ENCODE measurements around the gene SCAMP1.
"Not testable (repeated sequence)": the region's sequence is repeated elsewhere in the genome, so short reads cannot be mapped to it uniquely, and the experiment has no call there.

SCAMP1 gene

GRCh38 chr5:78360674-78360923, 182 bp downstream of the SCAMP1 start:
- in situ Hi-C loops (cut with MboI; ENCODE audit: low pct_unique_long_range_greater_than_20kb, low sequenced_read_pairs) = no loop called here
- no peak for DNase-seq

GRCh38 chr5:78360924-78361630, 660 bp downstream of the SCAMP1 start:
- in situ Hi-C loops (cut with MboI; ENCODE audit: low pct_unique_long_range_greater_than_20kb, low sequenced_read_pairs) = no loop called here
- peak; percentile 75 for DNase-seq

- in situ Hi-C loops (cut with MboI; ENCODE audit: low pct_unique_long_range_greater_than_20kb, low sequenced_read_pairs) = no loop called here
- DNase-seq = peak; percentile 81
Measured at GRCh38 chr5:78361631-78361993, 1.2 kb downstream of the SCAMP1 start.

GRCh38 chr5:78362220-78362619, 1.8 kb downstream of the SCAMP1 start:
- in situ Hi-C loops (cut with MboI; ENCODE audit: low pct_unique_long_range_greater_than_20kb, low sequenced_read_pairs) = no loop called here

GRCh38 chr5:78364005-78364404, 3.6 kb downstream of the SCAMP1 start:
- no peak for DNase-seq
- in situ Hi-C loops (cut with MboI; ENCODE audit: low pct_unique_long_range_greater_than_20kb, low sequenced_read_pairs) = no loop called here

More at GRCh38 chr5:78362220-78362619, 1.8 kb downstream of the SCAMP1 start:
- DNase-seq = no peak

- DNase-seq = no peak
- in situ Hi-C loops (cut with MboI; ENCODE audit: low pct_unique_long_range_greater_than_20kb, low sequenced_read_pairs) = no loop called here
Measured at GRCh38 chr5:78367318-78367991, 7.0 kb downstream of the SCAMP1 start.

GRCh38 chr5:78369680-78370079, 9.3 kb downstream of the SCAMP1 start:
- DNase-seq = no peak
- in situ Hi-C loops (cut with MboI; ENCODE audit: low pct_unique_long_range_greater_than_20kb, low sequenced_read_pairs) = no loop called here

- DNase-seq = no peak
- in situ Hi-C loops (cut with MboI; ENCODE audit: low pct_unique_long_range_greater_than_20kb, low sequenced_read_pairs) = no loop called here
Measured at GRCh38 chr5:78373231-78373630, 12.8 kb downstream of the SCAMP1 start.

GRCh38 chr5:78376315-78376714, 15.9 kb downstream of the SCAMP1 start:
- in situ Hi-C loops (cut with MboI; ENCODE audit: low pct_unique_long_range_greater_than_20kb, low sequenced_read_pairs) = no loop called here
- DNase-seq = no peak

- in situ Hi-C loops (cut with MboI; ENCODE audit: low pct_unique_long_range_greater_than_20kb, low sequenced_read_pairs) = no loop called here
- no peak for DNase-seq
Measured at GRCh38 chr5:78377056-78377717, 16.8 kb downstream of the SCAMP1 start.

- in situ Hi-C loops (cut with MboI; ENCODE audit: low pct_unique_long_range_greater_than_20kb, low sequenced_read_pairs) = no loop called here
- no peak for DNase-seq
Measured at GRCh38 chr5:78377718-78378105, 17.3 kb downstream of the SCAMP1 start.

GRCh38 chr5:78387468-78388153, 27.2 kb downstream of the SCAMP1 start:
- no peak for DNase-seq
- in situ Hi-C loops (cut with MboI; ENCODE audit: low pct_unique_long_range_greater_than_20kb, low sequenced_read_pairs) = no loop called here

- in situ Hi-C loops (cut with MboI; ENCODE audit: low pct_unique_long_range_greater_than_20kb, low sequenced_read_pairs); DNase-seq: not testable (repeated sequence)
Measured at GRCh38 chr5:78391357-78391756, 30.9 kb downstream of the SCAMP1 start.

- in situ Hi-C loops (cut with MboI; ENCODE audit: low pct_unique_long_range_greater_than_20kb, low sequenced_read_pairs) = no loop called here
- DNase-seq = no peak
Measured at GRCh38 chr5:78397831-78398230, 37.4 kb downstream of the SCAMP1 start.

GRCh38 chr5:78399116-78399515, 38.7 kb downstream of the SCAMP1 start:
- DNase-seq = no peak
- in situ Hi-C loops (cut with MboI; ENCODE audit: low pct_unique_long_range_greater_than_20kb, low sequenced_read_pairs) = no loop called here

GRCh38 chr5:78404682-78405293, 44.4 kb downstream of the SCAMP1 start:
- in situ Hi-C loops (cut with MboI; ENCODE audit: low pct_unique_long_range_greater_than_20kb, low sequenced_read_pairs) = no loop called here
- no peak for DNase-seq

GRCh38 chr5:78405829-78406750, 45.7 kb downstream of the SCAMP1 start:
- no peak for DNase-seq
- in situ Hi-C loops (cut with MboI; ENCODE audit: low pct_unique_long_range_greater_than_20kb, low sequenced_read_pairs) = no loop called here

- in situ Hi-C loops (cut with MboI; ENCODE audit: low pct_unique_long_range_greater_than_20kb, low sequenced_read_pairs) = no loop called here
- no peak for DNase-seq
Measured at GRCh38 chr5:78407458-78407857, 47.0 kb downstream of the SCAMP1 start.

GRCh38 chr5:78411586-78411985, 51.2 kb downstream of the SCAMP1 start:
- DNase-seq = no peak
- in situ Hi-C loops (cut with MboI; ENCODE audit: low pct_unique_long_range_greater_than_20kb, low sequenced_read_pairs) = no loop called here

All from KBM-7 (cell line).